Vagina (tissue), 2 donors: ENCODE data around the gene FSIP1. TPM values are rescaled to one million over a fixed set of nuclear protein-coding genes. Genes with fewer than 3 reads are reported as not detected.

ENCODE experiments used
- DNase-seq, 2 donors: peaks; one replicate each; pipeline ENCODE4 v3.0.0-alpha.2; 2017; ENCODE audit errors: extremely low spot score in 2 of 2
- H3K27ac ChIP-seq: fragments of 200-600 bp; sonication (generic); one replicate; pipeline ENCODE4 v1.5.1; 2019
- H3K27me3 ChIP-seq: fragments of 200-600 bp; sonication (generic); one replicate; pipeline ENCODE4 v1.5.1; 2019
- H3K36me3 ChIP-seq, 2 donors: fragments of 200-600 bp; sonication (generic); one replicate each; pipeline ENCODE4 v1.5.1; 2017 to 2019
- H3K4me1 ChIP-seq: fragments of 200-600 bp; sonication (generic); one replicate; pipeline ENCODE4 v1.5.1; 2019
- H3K4me3 ChIP-seq, 2 donors: fragments of 200-600 bp; sonication (generic); 1 replicate in 1 of 2; 2 replicates in 1 of 2; pipeline ENCODE4 v1.5.1; 2016 to 2019
- H3K9me3 ChIP-seq: fragments of 200-600 bp; sonication (generic); one replicate; pipeline ENCODE4 v1.5.1; 2019
- CTCF ChIP-seq, 3 experiments: fragments of 450-650 bp in 2 of 3; fragments of 200-600 bp in 1 of 3; sonication (generic) in 1 of 3; IDR thresholded peaks; one replicate each; pipeline ENCODE4 v1.5.1; 2017 to 2019; ENCODE audit warnings: antibody characterized with exemption in 3 of 3, mild to moderate bottlenecking in 2 of 3, moderate library complexity in 2 of 3
- POLR2A ChIP-seq, 2 donors: fragments of 450-650 bp; IDR thresholded peaks; one replicate each; pipeline ENCODE4 v1.6.1; 2017; ENCODE audit warnings: antibody characterized with exemption in 2 of 2, mild to moderate bottlenecking in 2 of 2, moderate library complexity in 2 of 2
- POLR2AphosphoS5 ChIP-seq, 2 donors: sonication (generic); formaldehyde crosslinking; IDR thresholded peaks; one replicate each; pipeline ENCODE4 v1.9.0; 2017; ENCODE audit warnings: antibody characterized with exemption in 2 of 2, mild to moderate bottlenecking in 2 of 2, low read depth in 1 of 2; ENCODE audit not compliant: insufficient read depth in 1 of 2
- intact Hi-C: fragments of 100-400 bp; cut with DNase I; formaldehyde crosslinking; loops from one replicate; pipeline ENCODE4 v1.15.1; 2023
- total RNA-seq: library from RNA; depleted of rRNA; stranded (reverse); fragments of >200 nt; gene quantifications from one replicate; pipeline ENCODE4 v1.2.3, GENCODE V29; 2016

The FSIP1 gene
- total RNA-seq, 1 donor from 2014 or later = 0.98 TPM

- peak in 1 of 2 donors; percentile 47 for DNase-seq
- intact Hi-C loops = no loop called here
These were observed 217.5 kb downstream of the FSIP1 start for GRCh38 chr15:39564972-39565665.

GRCh38 chr15:39558421-39558820 lies 224.2 kb downstream of the FSIP1 start:
- TF ChIP-seq CTCF (IDR thresholded peaks at IDR 0.05) = no peak
- no peak for TF ChIP-seq POLR2AphosphoS5 (IDR thresholded peaks at IDR 0.05; ENCODE audit: insufficient read depth in 1 of 2, low read depth in 1 of 2)
- DNase-seq = no peak
- Histone ChIP-seq H3K36me3 (no peaks in the 10 kb centered on the region), H3K4me3 (no peak overlapping the region), H3K9me3 (no peaks in the 10 kb centered on the region), H3K4me1 (peaks cover 14% of the 10 kb centered on the region), H3K27me3 (no peaks in the 10 kb centered on the region), H3K27ac (no peak overlapping the region)
- intact Hi-C loops = no loop called here

More at GRCh38 chr15:39564972-39565665, 217.5 kb downstream of the FSIP1 start:
- TF ChIP-seq POLR2AphosphoS5 (IDR thresholded peaks at IDR 0.05; ENCODE audit: insufficient read depth in 1 of 2, low read depth in 1 of 2) = no peak
- TF ChIP-seq POLR2A (IDR thresholded peaks at IDR 0.05) = no peak
- no peak for TF ChIP-seq CTCF (IDR thresholded peaks at IDR 0.05)
- H3K27me3 ChIP-seq = no peaks in the 10 kb centered on the region
- no peak overlapping the region for H3K27ac ChIP-seq
- H3K9me3 ChIP-seq = no peaks in the 10 kb centered on the region
- no peak overlapping the region for H3K4me3 ChIP-seq
- no peaks in the 10 kb centered on the region for H3K36me3 ChIP-seq
- H3K4me1 ChIP-seq = no peaks in the 10 kb centered on the region

- Histone ChIP-seq H3K36me3 (no peaks in the 10 kb centered on the region), H3K9me3 (no peaks in the 10 kb centered on the region), H3K4me1 (peaks cover 17% of the 10 kb centered on the region), H3K4me3 (no peak overlapping the region), H3K27me3 (no peaks in the 10 kb centered on the region), H3K27ac (no peak overlapping the region)
- intact Hi-C loops = no loop called here
- no peak for TF ChIP-seq POLR2AphosphoS5 (IDR thresholded peaks at IDR 0.05; ENCODE audit: insufficient read depth in 1 of 2, low read depth in 1 of 2)
- TF ChIP-seq POLR2A (IDR thresholded peaks at IDR 0.05) = no peak
- TF ChIP-seq CTCF (IDR thresholded peaks at IDR 0.05) = no peak
- peak in 1 of 2 donors; percentile 40 for DNase-seq
These were observed 226.2 kb downstream of the FSIP1 start for GRCh38 chr15:39556461-39556860.

GRCh38 chr15:39555885-39556284 lies 226.8 kb downstream of the FSIP1 start:
- intact Hi-C loops = no loop called here
- no peak overlapping the region for H3K27ac ChIP-seq
- TF ChIP-seq POLR2A (IDR thresholded peaks at IDR 0.05) (no peak), POLR2AphosphoS5 (IDR thresholded peaks at IDR 0.05; ENCODE audit: insufficient read depth in 1 of 2, low read depth in 1 of 2) (no peak), CTCF (IDR thresholded peaks at IDR 0.05) (no peak)
- peak in 1 of 2 donors; percentile 32 for DNase-seq
- no peaks in the 10 kb centered on the region for H3K27me3 ChIP-seq
- no peaks in the 10 kb centered on the region for H3K9me3 ChIP-seq
- no peak overlapping the region for H3K4me3 ChIP-seq
- peaks cover 17% of the 10 kb centered on the region for H3K4me1 ChIP-seq
- no peaks in the 10 kb centered on the region for H3K36me3 ChIP-seq

GRCh38 chr15:39554746-39555387 lies 227.8 kb downstream of the FSIP1 start:
- DNase-seq = no peak
- H3K36me3 ChIP-seq = no peaks in the 10 kb centered on the region
- H3K4me3 ChIP-seq = no peak overlapping the region
- H3K4me1 ChIP-seq = peaks cover 17% of the 10 kb centered on the region
- H3K9me3 ChIP-seq = no peaks in the 10 kb centered on the region
- H3K27me3 ChIP-seq = no peaks in the 10 kb centered on the region
- no peak overlapping the region for H3K27ac ChIP-seq
- intact Hi-C loops = no loop called here
- no peak for TF ChIP-seq CTCF (IDR thresholded peaks at IDR 0.05)
- no peak for TF ChIP-seq POLR2A (IDR thresholded peaks at IDR 0.05)
- TF ChIP-seq POLR2AphosphoS5 (IDR thresholded peaks at IDR 0.05; ENCODE audit: insufficient read depth in 1 of 2, low read depth in 1 of 2) = no peak
